ENCODE results near the gene MASTL. TPM values are rescaled to one million over a fixed set of nuclear protein-coding genes. Genes with fewer than 3 reads are reported as not detected.

The MASTL gene
- total and polyA plus RNA-seq, 2 experiments from 2014 or later, result 4.8 to 11.1 TPM

- H3K9me2 ChIP-seq (replicated peaks; ENCODE audit: insufficient read depth), result no peaks in the 10 kb centered on the region
- H4K20me1 ChIP-seq (ENCODE audit: insufficient read depth, poor library complexity, severe bottlenecking), result peaks cover 14% of the 10 kb centered on the region
- DNase-seq (ENCODE audit: low spot score), result no peak
- peak overlapping the region; percentile 93 for H3K4me2 ChIP-seq
- peaks cover 20% of the 10 kb centered on the region for H3K4me1 ChIP-seq (ENCODE audit: insufficient read depth)
- no peak overlapping the region for H3K4me3 ChIP-seq
- peaks cover 47% of the 10 kb centered on the region for H3K79me2 ChIP-seq
- peak overlapping the region; percentile 91 for H3K27ac ChIP-seq
- H3K36me3 ChIP-seq (replicated peaks; ENCODE audit: insufficient read depth, low read depth), result no peaks in the 10 kb centered on the region
- no peaks in the 10 kb centered on the region for H3K27me3 ChIP-seq
- H2AFZ ChIP-seq, result no peak overlapping the region
- 60% methylated on average over 2 of the region's 2 CpGs for WGBS (ENCODE audit: low lambda C conversion rate, missing lambda C conversion rate)
- no peak for TF ChIP-seq EZH2phosphoT487 (IDR thresholded peaks at IDR 0.05; ENCODE audit: low read depth, severe bottlenecking, unreplicated experiment)
- no peak for TF ChIP-seq EZH2 (IDR thresholded peaks at IDR 0.05; ENCODE audit: borderline replicate concordance)
- TF ChIP-seq, protein P1, sequence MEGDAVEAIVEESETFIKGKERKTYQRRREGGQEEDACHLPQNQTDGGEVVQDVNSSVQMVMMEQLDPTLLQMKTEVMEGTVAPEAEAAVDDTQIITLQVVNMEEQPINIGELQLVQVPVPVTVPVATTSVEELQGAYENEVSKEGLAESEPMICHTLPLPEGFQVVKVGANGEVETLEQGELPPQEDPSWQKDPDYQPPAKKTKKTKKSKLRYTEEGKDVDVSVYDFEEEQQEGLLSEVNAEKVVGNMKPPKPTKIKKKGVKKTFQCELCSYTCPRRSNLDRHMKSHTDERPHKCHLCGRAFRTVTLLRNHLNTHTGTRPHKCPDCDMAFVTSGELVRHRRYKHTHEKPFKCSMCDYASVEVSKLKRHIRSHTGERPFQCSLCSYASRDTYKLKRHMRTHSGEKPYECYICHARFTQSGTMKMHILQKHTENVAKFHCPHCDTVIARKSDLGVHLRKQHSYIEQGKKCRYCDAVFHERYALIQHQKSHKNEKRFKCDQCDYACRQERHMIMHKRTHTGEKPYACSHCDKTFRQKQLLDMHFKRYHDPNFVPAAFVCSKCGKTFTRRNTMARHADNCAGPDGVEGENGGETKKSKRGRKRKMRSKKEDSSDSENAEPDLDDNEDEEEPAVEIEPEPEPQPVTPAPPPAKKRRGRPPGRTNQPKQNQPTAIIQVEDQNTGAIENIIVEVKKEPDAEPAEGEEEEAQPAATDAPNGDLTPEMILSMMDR (IDR thresholded peaks at IDR 0.05; ENCODE audit: poor library complexity), result no peak
- H3K9me3 ChIP-seq (ENCODE audit: low read depth), result no peaks in the 10 kb centered on the region
These were observed 2.0 kb downstream of the MASTL start for GRCh38 chr10:27157150-27157549.

DNA sequence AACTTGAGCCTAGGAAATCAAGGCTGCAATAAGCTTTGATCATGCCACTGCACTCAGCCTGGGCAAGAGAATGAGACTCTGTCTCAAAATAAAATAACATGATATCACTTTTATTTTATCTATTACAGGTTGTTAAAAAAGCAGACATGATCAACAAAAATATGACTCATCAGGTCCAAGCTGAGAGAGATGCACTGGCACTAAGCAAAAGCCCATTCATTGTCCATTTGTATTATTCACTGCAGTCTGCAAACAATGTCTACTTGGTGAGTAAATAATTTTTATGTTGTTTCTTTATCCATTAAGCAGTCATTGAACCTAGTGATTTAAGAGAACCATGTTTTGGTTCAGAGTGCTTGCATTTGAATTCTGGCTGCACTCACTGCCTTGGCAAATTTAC, 3.3 kb downstream of the MASTL start:
- no peaks in the 10 kb centered on the region for H3K9me2 ChIP-seq (replicated peaks; ENCODE audit: insufficient read depth)
- H3K27me3 ChIP-seq, result no peaks in the 10 kb centered on the region
- no peak overlapping the region for H3K4me2 ChIP-seq
- H3K4me1 ChIP-seq (ENCODE audit: insufficient read depth), result peaks cover 11% of the 10 kb centered on the region
- no peak overlapping the region for H3K27ac ChIP-seq
- no peaks in the 10 kb centered on the region for H3K9me3 ChIP-seq (ENCODE audit: low read depth)
- no peak for DNase-seq (ENCODE audit: low spot score)
- H4K20me1 ChIP-seq (ENCODE audit: insufficient read depth, poor library complexity, severe bottlenecking), result peaks cover 2% of the 10 kb centered on the region
- no peaks in the 10 kb centered on the region for H3K36me3 ChIP-seq (replicated peaks; ENCODE audit: insufficient read depth, low read depth)
- H3K4me3 ChIP-seq, result no peak overlapping the region
- H2AFZ ChIP-seq, result no peak overlapping the region
- TF ChIP-seq EZH2phosphoT487 (IDR thresholded peaks at IDR 0.05; ENCODE audit: low read depth, severe bottlenecking, unreplicated experiment) (no peak), EZH2 (IDR thresholded peaks at IDR 0.05; ENCODE audit: borderline replicate concordance) (no peak)
- TF ChIP-seq, protein P1 (IDR thresholded peaks at IDR 0.05; ENCODE audit: poor library complexity), result no peak
- H3K79me2 ChIP-seq, result peaks cover 35% of the 10 kb centered on the region

DNA sequence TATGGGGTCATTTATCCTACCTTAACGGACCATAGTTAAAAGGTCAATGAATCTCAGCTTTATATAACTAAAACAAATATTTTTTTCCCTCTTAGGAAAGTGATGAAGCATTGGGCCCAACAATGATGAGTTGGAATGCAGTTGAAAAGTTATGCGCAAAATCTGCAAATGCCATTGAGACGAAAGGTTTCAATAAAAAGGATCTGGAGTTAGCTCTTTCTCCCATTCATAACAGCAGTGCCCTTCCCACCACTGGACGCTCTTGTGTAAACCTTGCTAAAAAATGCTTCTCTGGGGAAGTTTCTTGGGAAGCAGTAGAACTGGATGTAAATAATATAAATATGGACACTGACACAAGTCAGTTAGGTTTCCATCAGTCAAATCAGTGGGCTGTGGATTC, 14.7 kb downstream of the MASTL start:
- Histone ChIP-seq H3K79me2 (no peaks in the 10 kb centered on the region), H4K20me1 (ENCODE audit: insufficient read depth, poor library complexity, severe bottlenecking) (no peaks in the 10 kb centered on the region), H3K4me1 (ENCODE audit: insufficient read depth) (no peaks in the 10 kb centered on the region), H3K27me3 (no peaks in the 10 kb centered on the region), H3K9me2 (replicated peaks; ENCODE audit: insufficient read depth) (no peaks in the 10 kb centered on the region), H3K36me3 (replicated peaks; ENCODE audit: insufficient read depth, low read depth) (no peaks in the 10 kb centered on the region), H3K27ac (no peak overlapping the region), H3K4me3 (no peak overlapping the region), H2AFZ (no peak overlapping the region), H3K9me3 (ENCODE audit: low read depth) (no peaks in the 10 kb centered on the region), H3K4me2 (no peak overlapping the region)
- DNase-seq (ENCODE audit: low spot score), result no peak
- WGBS (ENCODE audit: low lambda C conversion rate, missing lambda C conversion rate), result 96% methylated on average over 4 of the region's 4 CpGs
- TF ChIP-seq EZH2phosphoT487 (IDR thresholded peaks at IDR 0.05; ENCODE audit: low read depth, severe bottlenecking, unreplicated experiment), result no peak
- TF ChIP-seq EZH2 (IDR thresholded peaks at IDR 0.05; ENCODE audit: borderline replicate concordance), result no peak
- TF ChIP-seq, protein P1 (IDR thresholded peaks at IDR 0.05; ENCODE audit: poor library complexity), result no peak

GRCh38 chr10:27188259-27188658, 33.1 kb downstream of the MASTL start:
- no peak overlapping the region for H3K4me3 ChIP-seq
- no peaks in the 10 kb centered on the region for H3K27me3 ChIP-seq
- DNase-seq (ENCODE audit: low spot score), result no peak
- no peaks in the 10 kb centered on the region for H3K79me2 ChIP-seq
- no peaks in the 10 kb centered on the region for H3K9me3 ChIP-seq (ENCODE audit: low read depth)
- no peak overlapping the region for H2AFZ ChIP-seq
- TF ChIP-seq, protein P1 (IDR thresholded peaks at IDR 0.05; ENCODE audit: poor library complexity), result no peak
- TF ChIP-seq EZH2 (IDR thresholded peaks at IDR 0.05; ENCODE audit: borderline replicate concordance), result no peak
- no peak for TF ChIP-seq EZH2phosphoT487 (IDR thresholded peaks at IDR 0.05; ENCODE audit: low read depth, severe bottlenecking, unreplicated experiment)
- H3K4me2 ChIP-seq, result no peak overlapping the region
- no peaks in the 10 kb centered on the region for H3K9me2 ChIP-seq (replicated peaks; ENCODE audit: insufficient read depth)
- H4K20me1 ChIP-seq (ENCODE audit: insufficient read depth, poor library complexity, severe bottlenecking), result no peaks in the 10 kb centered on the region
- H3K27ac ChIP-seq, result no peak overlapping the region
- no peaks in the 10 kb centered on the region for H3K4me1 ChIP-seq (ENCODE audit: insufficient read depth)
- no peaks in the 10 kb centered on the region for H3K36me3 ChIP-seq (replicated peaks; ENCODE audit: insufficient read depth, low read depth)
- 100% methylated on average over 1 of the region's 1 CpG for WGBS (ENCODE audit: low lambda C conversion rate, missing lambda C conversion rate)
